T-helper 22 cell (primary cell): ENCODE results near the gene OR51F1.
"Not testable (repeated sequence)": the region's sequence is repeated elsewhere in the genome, so short reads cannot be mapped to it uniquely, and the experiment has no call there.

ENCODE experiments used
- DNase-seq: peaks from one replicate; pipeline ENCODE4 v3.0.0-alpha.2; 2020; ENCODE audit warnings: low read depth

The OR51F1 gene, protein sequence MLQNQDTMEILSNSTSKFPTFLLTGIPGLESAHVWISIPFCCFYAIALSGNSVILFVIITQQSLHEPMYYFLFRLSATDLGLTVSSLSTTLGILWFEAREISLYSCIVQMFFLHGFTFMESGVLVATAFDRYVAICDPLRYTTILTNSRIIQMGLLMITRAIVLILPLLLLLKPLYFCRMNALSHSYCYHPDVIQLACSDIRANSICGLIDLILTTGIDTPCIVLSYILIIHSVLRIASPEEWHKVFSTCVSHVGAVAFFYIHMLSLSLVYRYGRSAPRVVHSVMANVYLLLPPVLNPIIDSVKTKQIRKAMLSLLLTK

DNA sequence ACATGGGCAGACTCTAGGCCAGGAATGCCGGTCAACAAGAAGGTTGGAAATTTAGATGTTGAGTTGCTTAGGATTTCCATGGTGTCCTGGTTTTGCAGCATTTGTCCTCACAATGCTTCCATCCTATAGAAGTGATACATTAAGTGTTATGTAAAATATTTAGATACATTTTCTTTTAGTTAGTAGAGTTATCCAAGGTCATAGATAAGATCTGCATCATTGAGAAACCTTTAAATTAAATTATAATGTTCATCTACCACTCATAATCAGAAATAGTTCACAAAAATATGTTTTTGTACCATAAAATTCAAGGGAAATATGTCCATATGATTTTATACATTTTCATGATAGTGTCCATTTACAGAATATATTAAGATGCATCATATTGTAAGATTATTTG lies at the start of gene OR51F1:
TSS of gene OR51F1 (minus strand) at position 101 of the 400 bp plus-strand sequence. CDS start at position 101, 0 bp downstream.
- DNase-seq, result no peak

- no peak for DNase-seq
Measured at GRCh38 chr11:4809246-4809645, 39.5 kb upstream of the OR51F1 start.

- no peak for DNase-seq
Measured at GRCh38 chr11:4808476-4808875, 38.7 kb upstream of the OR51F1 start.

- DNase-seq, result no peak
Measured at GRCh38 chr11:4804280-4804679, 34.5 kb upstream of the OR51F1 start, which contains the start of gene OR52R1. Gene OR52R1, minus strand, starts transcription at chr11:4804380. Its CDS starts 0 bp downstream, at chr11:4804380.

GRCh38 chr11:4801316-4801715 lies 31.6 kb upstream of the OR51F1 start:
- DNase-seq, result not testable (repeated sequence)

DNA sequence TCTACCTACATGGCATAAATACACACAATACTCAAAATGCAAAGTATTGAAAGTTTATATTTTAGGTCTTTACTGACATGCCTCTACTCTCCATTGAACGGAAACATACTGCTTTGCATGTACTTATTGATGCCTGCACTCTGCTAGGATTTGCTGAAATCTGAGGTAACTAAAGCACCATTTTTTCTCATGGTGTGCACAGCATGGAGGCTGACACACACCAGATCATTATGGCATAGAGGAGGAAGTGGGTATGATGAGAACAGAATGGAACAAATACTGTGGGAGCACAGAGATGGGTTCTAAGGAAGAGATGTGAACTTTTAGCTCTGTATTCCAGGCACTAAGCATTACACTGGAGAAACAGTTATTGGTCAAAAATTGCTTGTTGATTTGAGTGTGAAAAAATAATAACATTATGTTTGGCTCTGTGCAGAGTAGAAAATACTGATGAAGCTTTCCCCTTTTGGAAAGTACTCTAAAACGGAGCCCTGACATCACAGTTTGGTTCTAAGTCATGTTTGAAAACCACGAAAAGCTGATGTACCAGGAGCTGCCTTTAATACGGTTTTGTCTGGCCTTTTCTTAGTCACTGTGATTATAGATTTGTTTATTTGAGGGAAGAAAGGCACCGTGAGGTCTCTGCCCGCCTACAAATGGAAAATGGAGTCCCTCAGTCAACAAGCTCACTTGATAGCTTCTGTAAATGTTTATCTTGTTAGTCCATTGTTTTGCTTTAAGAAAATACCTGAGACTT lies 28.9 kb upstream of the OR51F1 start:
- no peak for DNase-seq

GRCh38 chr11:4797206-4797605 lies 27.5 kb upstream of the OR51F1 start:
- DNase-seq, result no peak

DNA sequence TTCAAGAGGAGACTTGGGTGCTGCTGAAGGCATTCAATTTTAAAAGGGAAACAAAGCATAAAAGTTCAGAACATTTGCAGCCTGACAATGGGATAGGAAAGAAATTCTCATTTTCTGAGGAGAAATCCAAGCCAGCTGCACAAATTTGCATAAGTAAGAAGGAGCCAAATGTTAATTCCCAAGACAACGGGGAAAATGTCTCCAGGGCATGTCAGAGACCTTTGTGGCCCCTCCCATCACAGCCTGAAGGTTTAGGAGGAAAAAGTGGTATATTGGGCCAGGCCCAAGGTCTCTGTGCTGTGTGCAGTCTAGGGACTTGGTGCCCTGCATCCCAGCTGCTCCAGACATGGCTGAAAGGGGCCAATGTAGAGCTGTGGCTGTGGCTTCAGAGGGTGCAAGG lies 12.7 kb upstream of the OR51F1 start:
- no peak for DNase-seq

- no peak for DNase-seq
Measured at GRCh38 chr11:4768094-4768493, 1.6 kb downstream of the OR51F1 start.

GRCh38 chr11:4766420-4767043 lies 3.2 kb downstream of the OR51F1 start:
- no peak for DNase-seq

DNA sequence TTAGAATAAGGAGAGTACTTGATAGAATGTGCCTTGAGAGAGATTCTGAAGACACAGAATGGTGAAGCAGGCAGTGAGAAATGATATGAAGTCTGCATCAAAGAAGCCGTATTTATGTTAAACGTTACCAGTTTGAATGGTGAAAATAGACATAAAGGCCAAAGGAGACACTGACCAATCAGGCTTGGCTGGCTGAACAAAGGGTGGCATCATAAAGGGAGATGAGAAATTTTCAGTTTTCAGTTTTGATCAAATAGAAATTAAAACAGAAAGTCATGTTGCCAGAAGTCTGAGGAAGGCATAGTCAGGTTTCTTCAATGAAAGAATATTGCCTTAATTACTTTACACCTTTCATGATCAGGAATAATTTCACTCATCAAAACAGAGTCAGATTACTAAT lies 6.6 kb downstream of the OR51F1 start:
- DNase-seq, result no peak

- DNase-seq, result no peak
Measured at GRCh38 chr11:4751201-4751600, 18.5 kb downstream of the OR51F1 start.

- no peak for DNase-seq
Measured at GRCh38 chr11:4748438-4748837, 21.3 kb downstream of the OR51F1 start.

GRCh38 chr11:4740735-4741134 lies 29.0 kb downstream of the OR51F1 start:
- no peak for DNase-seq

- no peak for DNase-seq
Measured at GRCh38 chr11:4727171-4727570, 42.6 kb downstream of the OR51F1 start.

DNA sequence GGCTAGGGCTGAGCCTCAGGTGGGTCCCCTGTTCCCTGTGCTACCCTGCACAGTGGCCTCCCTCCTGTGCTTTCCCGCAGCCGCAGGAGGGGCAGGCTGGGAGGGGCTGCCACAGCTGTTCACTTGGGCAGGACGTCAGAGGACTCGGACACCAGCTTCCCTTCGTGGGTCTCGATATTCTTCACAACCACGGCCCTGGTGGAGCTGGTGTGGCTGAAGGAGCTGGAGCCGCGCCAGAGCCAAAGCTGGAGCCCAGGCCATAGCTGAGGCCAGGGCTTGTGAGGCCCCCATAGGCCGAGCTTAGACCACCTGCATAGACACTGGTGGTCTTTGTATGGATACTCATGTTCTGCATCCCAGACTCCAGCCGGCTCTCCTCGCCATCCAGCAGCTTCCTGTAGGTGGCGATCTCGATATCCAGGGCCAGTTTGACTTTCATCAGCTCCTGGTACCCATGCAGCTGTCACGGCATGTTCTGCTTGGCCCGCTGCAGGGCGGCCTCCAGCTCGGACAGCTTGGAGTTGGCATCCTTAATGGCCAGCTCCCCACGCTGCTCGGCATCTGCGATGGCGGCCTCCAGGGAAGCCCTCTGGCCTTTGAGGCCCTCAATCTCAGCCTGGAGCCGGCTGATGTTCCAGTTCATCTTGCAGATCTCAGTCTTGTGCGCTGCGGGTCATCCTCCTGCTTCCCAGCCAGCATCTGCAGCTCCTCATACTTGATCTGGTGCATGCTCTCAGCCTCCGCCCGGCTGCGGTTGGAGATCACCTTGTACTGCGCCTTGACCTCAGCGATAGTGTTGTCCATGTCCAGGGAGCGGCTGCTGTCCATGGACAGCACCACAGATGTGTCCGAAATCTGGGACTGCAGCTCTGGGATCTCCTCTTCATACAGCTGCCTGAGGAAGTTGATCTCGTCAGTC lies 46.9 kb downstream of the OR51F1 start:
- DNase-seq, result not testable (repeated sequence)
